DOHH2 (cell line): Measurements from ENCODE around the gene NALCN.

ENCODE experiments used
- H3F3A ChIP-seq: fragments of 200-600 bp; sonication (generic), shearing (Covaris generic); 2 replicates; pipeline ENCODE4 v1.6.0; 2016; ENCODE audit warnings: antibody characterized with exemption, mild to moderate bottlenecking; ENCODE audit not compliant: control insufficient read depth, insufficient read depth
- H3K27ac ChIP-seq: fragments of 200-600 bp; sonication (generic); 2 replicates; pipeline ENCODE4 v1.5.1; 2014; ENCODE audit warnings: low read depth, mild to moderate bottlenecking, low read length, moderate library complexity
- H3K27me3 ChIP-seq: fragments of 200-600 bp; sonication (generic); 2 replicates; pipeline ENCODE4 v1.6.1; 2014; ENCODE audit warnings: mild to moderate bottlenecking, low read length, mixed read lengths; ENCODE audit not compliant: control insufficient read depth
- H3K36me3 ChIP-seq: fragments of 200-600 bp; sonication (generic); 2 replicates; pipeline ENCODE4 v1.6.1; 2014; ENCODE audit warnings: mild to moderate bottlenecking, low read length, moderate library complexity, mixed read lengths; ENCODE audit not compliant: control insufficient read depth
- H3K4me1 ChIP-seq: fragments of 200-600 bp; sonication (generic); 2 replicates; pipeline ENCODE4 v1.6.1; 2014; ENCODE audit warnings: mild to moderate bottlenecking, low read length, mixed read lengths; ENCODE audit not compliant: control insufficient read depth
- H3K4me2 ChIP-seq: fragments of 200-600 bp; sonication (generic); 2 replicates; pipeline ENCODE4 v1.6.0; 2014; ENCODE audit warnings: mild to moderate bottlenecking, low read length, moderate library complexity
- H3K4me3 ChIP-seq: fragments of 200-600 bp; sonication (generic); 2 replicates; pipeline ENCODE4 v1.5.1; 2014; ENCODE audit warnings: mild to moderate bottlenecking, low read length, mixed read lengths
- H3K79me2 ChIP-seq: fragments of 200-600 bp; sonication (generic); 2 replicates; pipeline ENCODE4 v1.6.1; 2014; ENCODE audit warnings: mild to moderate bottlenecking, low read length, mixed read lengths; ENCODE audit not compliant: control insufficient read depth
- H3K9me2 ChIP-seq: fragments of 200-600 bp; sonication (generic); replicated peaks from 2 replicates; pipeline ENCODE4 v1.6.1; 2014; ENCODE audit warnings: mild to moderate bottlenecking, low read length, mixed read lengths; ENCODE audit not compliant: control insufficient read depth
- H3K9me3 ChIP-seq: fragments of 200-600 bp; sonication (generic); 2 replicates; pipeline ENCODE4 v1.6.1; 2014; ENCODE audit warnings: antibody characterized with exemption, low read length, mixed read lengths; ENCODE audit not compliant: control insufficient read depth, insufficient read depth
- H4K20me1 ChIP-seq: fragments of 200-600 bp; sonication (generic); 2 replicates; pipeline ENCODE4 v1.6.0; 2014; ENCODE audit warnings: low read depth, mild to moderate bottlenecking, antibody characterized with exemption, low read length, moderate library complexity; ENCODE audit not compliant: control insufficient read depth, insufficient read depth
- CTCF ChIP-seq: fragments of 200-600 bp; sonication (generic); IDR thresholded peaks from one replicate; pipeline ENCODE4 v1.5.1; 2014; ENCODE audit warnings: antibody characterized with exemption, mild to moderate bottlenecking, low read depth, low read length; ENCODE audit not compliant: poor library complexity, severe bottlenecking
- EZH2phosphoT487 ChIP-seq: fragments of 200-600 bp; sonication (generic); IDR thresholded peaks from 2 replicates; pipeline ENCODE4 v1.6.1; 2017; ENCODE audit warnings: borderline replicate concordance, mild to moderate bottlenecking, antibody characterized with exemption, low read length, moderate library complexity, mixed read lengths

NALCN gene

GRCh38 chr13:101401196-101401595 is 15.1 kb downstream of the NALCN start:
- no peaks in the 10 kb centered on the region for H3K27me3 ChIP-seq
- H3K79me2 ChIP-seq = no peaks in the 10 kb centered on the region
- no peaks in the 10 kb centered on the region for H4K20me1 ChIP-seq
- TF ChIP-seq EZH2phosphoT487 = no peak
- no peak for TF ChIP-seq CTCF
- no peak overlapping the region for H3K4me3 ChIP-seq
- no peak overlapping the region for H3K4me2 ChIP-seq
- H3K36me3 ChIP-seq = no peaks in the 10 kb centered on the region
- no peak overlapping the region for H3K27ac ChIP-seq
- no peaks in the 10 kb centered on the region for H3K4me1 ChIP-seq
- H3K9me2 ChIP-seq = no peaks in the 10 kb centered on the region
- no peaks in the 10 kb centered on the region for H3K9me3 ChIP-seq
- H3F3A ChIP-seq = no peaks in the 10 kb centered on the region

GRCh38 chr13:101399365-101399764 is 16.9 kb downstream of the NALCN start:
- Histone ChIP-seq H3K9me2 (no peaks in the 10 kb centered on the region), H3K9me3 (no peaks in the 10 kb centered on the region), H3F3A (no peaks in the 10 kb centered on the region), H3K79me2 (no peaks in the 10 kb centered on the region), H3K27me3 (no peaks in the 10 kb centered on the region), H3K4me1 (no peaks in the 10 kb centered on the region), H3K27ac (no peak overlapping the region), H3K4me3 (no peak overlapping the region), H3K36me3 (no peaks in the 10 kb centered on the region), H3K4me2 (no peak overlapping the region), H4K20me1 (no peaks in the 10 kb centered on the region)
- TF ChIP-seq CTCF = no peak
- no peak for TF ChIP-seq EZH2phosphoT487

- Histone ChIP-seq H3K79me2 (no peaks in the 10 kb centered on the region), H3K9me2 (no peaks in the 10 kb centered on the region), H3K27me3 (no peaks in the 10 kb centered on the region), H3K9me3 (no peaks in the 10 kb centered on the region), H3K27ac (no peak overlapping the region), H3F3A (no peaks in the 10 kb centered on the region), H3K4me2 (no peak overlapping the region), H3K4me3 (no peak overlapping the region), H4K20me1 (no peaks in the 10 kb centered on the region), H3K4me1 (no peaks in the 10 kb centered on the region), H3K36me3 (no peaks in the 10 kb centered on the region)
- TF ChIP-seq CTCF (no peak), EZH2phosphoT487 (no peak)
Observed at GRCh38 chr13:101398920-101399319, 17.4 kb downstream of the NALCN start.

GRCh38 chr13:101398191-101398590 is 18.1 kb downstream of the NALCN start:
- Histone ChIP-seq H3K9me2 (no peaks in the 10 kb centered on the region), H3K4me2 (no peak overlapping the region), H3K27me3 (no peaks in the 10 kb centered on the region), H3K4me1 (no peaks in the 10 kb centered on the region), H3K79me2 (no peaks in the 10 kb centered on the region), H3K27ac (no peak overlapping the region), H3F3A (no peaks in the 10 kb centered on the region), H4K20me1 (no peaks in the 10 kb centered on the region), H3K4me3 (no peak overlapping the region), H3K36me3 (no peaks in the 10 kb centered on the region), H3K9me3 (no peaks in the 10 kb centered on the region)
- TF ChIP-seq EZH2phosphoT487 (no peak), CTCF (no peak)
